PC-9 (cell line): ENCODE data around the gene KIAA1217.

Source experiments
- EZH2 ChIP-seq: fragments of 200-600 bp; sonication (generic); IDR thresholded peaks from 2 replicates; pipeline ENCODE4 v1.8.0; 2017; ENCODE audit warnings: antibody characterized with exemption, low read depth
- TF ChIP-seq, protein P1 (sequence below): fragments of 200-600 bp; sonication (generic); conservative IDR thresholded peaks from 2 replicates; pipeline ENCODE4 v1.6.1; 2017; ENCODE audit warnings: mixed run types, antibody characterized with exemption, mild to moderate bottlenecking, moderate library complexity

DNA sequence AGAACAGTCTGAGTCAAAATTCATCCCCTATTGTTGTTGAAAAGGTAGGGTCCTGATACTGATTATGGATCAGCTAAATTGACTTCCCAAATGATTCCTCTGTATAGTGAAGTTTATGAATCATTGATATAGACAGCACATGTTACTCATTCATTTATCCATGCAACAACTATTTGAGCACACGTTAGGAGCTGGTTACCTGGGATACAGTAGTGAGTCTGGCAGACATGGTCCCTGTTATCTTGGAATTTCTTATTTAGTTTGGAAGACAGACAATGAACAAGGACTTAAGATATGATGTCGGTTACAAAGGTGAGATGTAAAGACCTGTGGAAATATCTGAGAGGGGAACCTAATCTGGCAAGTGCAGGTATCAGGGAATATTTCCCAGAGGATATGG lies 28.0 kb upstream of the KIAA1217 start:
- TF ChIP-seq, protein P1, sequence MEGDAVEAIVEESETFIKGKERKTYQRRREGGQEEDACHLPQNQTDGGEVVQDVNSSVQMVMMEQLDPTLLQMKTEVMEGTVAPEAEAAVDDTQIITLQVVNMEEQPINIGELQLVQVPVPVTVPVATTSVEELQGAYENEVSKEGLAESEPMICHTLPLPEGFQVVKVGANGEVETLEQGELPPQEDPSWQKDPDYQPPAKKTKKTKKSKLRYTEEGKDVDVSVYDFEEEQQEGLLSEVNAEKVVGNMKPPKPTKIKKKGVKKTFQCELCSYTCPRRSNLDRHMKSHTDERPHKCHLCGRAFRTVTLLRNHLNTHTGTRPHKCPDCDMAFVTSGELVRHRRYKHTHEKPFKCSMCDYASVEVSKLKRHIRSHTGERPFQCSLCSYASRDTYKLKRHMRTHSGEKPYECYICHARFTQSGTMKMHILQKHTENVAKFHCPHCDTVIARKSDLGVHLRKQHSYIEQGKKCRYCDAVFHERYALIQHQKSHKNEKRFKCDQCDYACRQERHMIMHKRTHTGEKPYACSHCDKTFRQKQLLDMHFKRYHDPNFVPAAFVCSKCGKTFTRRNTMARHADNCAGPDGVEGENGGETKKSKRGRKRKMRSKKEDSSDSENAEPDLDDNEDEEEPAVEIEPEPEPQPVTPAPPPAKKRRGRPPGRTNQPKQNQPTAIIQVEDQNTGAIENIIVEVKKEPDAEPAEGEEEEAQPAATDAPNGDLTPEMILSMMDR, result no peak
- TF ChIP-seq EZH2, result no peak
